Measurements from ENCODE around the gene SLC15A4. TPM values are rescaled to one million over a fixed set of nuclear protein-coding genes. Genes with fewer than 3 reads are reported as not detected.

Gene SLC15A4
- total RNA-seq: 10 to 100 TPM; 15.4 to 23.4 (median 15.7) TPM
- long read RNA-seq, donor 1, transcript SLC15A4-201 (8 exons, 2,779 nt): major isoform, 50 of 77 reads
- long read RNA-seq, donor 1, transcript SLC15A4-204 (7 exons, 2,402 nt): minor isoform, 11 of 77 reads
- long read RNA-seq, donor 1, partial matches to known transcripts: 5 of 77 reads
- long read RNA-seq, donor 1, other reads (novel, unspliced or antisense): 11 of 77 reads
- long read RNA-seq, donor 2: 0 reads

DNA sequence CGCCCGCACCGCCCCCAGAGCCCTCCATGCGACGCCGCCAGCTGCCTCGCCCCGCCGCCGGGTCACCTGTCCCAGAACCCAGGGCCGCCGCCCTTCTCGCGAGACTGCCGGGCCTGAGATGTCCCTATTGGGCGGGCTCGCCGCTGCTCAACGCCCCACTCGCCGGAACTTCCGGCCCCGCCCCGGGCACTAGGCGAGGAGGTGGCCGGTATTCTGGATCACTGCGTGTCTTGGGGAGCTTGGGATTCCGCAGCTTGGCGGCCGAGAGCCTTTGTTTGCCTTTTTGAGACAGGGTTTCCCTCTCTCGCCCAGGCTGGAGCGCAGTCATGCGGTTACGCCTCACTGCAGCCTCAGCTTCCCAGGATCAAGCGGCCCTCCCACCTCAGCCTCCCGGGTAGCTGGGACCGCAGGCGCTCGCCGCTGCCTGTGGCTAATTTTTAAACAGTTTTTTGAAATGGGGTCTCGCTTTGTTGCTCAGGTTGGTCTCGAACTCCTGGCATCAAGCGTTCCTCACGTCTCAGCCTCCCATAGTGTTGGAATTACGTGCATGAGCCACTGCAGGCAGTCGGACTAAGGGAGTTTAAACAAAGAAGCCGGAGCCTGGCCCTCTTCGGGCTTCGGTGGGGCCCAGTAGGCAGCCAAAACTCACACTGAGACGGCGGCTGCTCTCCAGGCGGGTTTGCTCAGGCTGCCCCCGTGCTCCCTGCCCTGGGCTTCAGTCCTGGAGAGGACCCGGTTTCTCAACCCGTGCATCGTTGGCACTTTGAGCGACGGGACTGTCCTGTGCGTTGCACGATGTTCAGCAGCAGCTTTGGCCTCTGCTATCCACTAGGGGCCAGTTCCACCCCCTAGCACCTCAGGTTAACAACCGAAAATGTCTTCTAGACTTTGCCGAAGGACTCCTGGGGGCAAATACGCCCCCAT, at the start of gene SLC15A4:
Gene SLC15A4, minus strand, starts transcription at position 43 of the 924 bp plus-strand sequence. Its CDS starts 15 bp downstream, at position 28.
- H3K4me1 ChIP-seq (ENCODE audit: low read depth): peaks cover 17% of the 10 kb centered on the region
- intact Hi-C loops (cut with DNase I, micrococcal nuclease): no loop called here
- peak within 1 kb of the TSS; percentile 74 for H3K4me3 ChIP-seq
- no peaks in the 10 kb centered on the region for H3K36me3 ChIP-seq (ENCODE audit: low read depth)
- TF ChIP-seq, protein P1, sequence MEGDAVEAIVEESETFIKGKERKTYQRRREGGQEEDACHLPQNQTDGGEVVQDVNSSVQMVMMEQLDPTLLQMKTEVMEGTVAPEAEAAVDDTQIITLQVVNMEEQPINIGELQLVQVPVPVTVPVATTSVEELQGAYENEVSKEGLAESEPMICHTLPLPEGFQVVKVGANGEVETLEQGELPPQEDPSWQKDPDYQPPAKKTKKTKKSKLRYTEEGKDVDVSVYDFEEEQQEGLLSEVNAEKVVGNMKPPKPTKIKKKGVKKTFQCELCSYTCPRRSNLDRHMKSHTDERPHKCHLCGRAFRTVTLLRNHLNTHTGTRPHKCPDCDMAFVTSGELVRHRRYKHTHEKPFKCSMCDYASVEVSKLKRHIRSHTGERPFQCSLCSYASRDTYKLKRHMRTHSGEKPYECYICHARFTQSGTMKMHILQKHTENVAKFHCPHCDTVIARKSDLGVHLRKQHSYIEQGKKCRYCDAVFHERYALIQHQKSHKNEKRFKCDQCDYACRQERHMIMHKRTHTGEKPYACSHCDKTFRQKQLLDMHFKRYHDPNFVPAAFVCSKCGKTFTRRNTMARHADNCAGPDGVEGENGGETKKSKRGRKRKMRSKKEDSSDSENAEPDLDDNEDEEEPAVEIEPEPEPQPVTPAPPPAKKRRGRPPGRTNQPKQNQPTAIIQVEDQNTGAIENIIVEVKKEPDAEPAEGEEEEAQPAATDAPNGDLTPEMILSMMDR (IDR thresholded peaks at IDR 0.05): no peak
- DNase-seq (peak; percentile 98 to 99 (median 99)), ATAC-seq (peak; percentile 98)
- no peaks in the 10 kb centered on the region for H3K9me3 ChIP-seq

- Histone ChIP-seq H3K4me3 (no peak overlapping the region), H3K4me1 (ENCODE audit: low read depth) (no peaks in the 10 kb centered on the region), H3K9me3 (peaks cover 19% of the 10 kb centered on the region), H3K36me3 (ENCODE audit: low read depth) (no peaks in the 10 kb centered on the region)
- intact Hi-C loops (cut with DNase I, micrococcal nuclease): no loop called here
- DNase-seq (no peak), ATAC-seq (no peak)
- TF ChIP-seq, protein P1 (IDR thresholded peaks at IDR 0.05): no peak
These were observed 48.5 kb upstream of the SLC15A4 start for GRCh38 chr12:128872303-128872702.

DNA sequence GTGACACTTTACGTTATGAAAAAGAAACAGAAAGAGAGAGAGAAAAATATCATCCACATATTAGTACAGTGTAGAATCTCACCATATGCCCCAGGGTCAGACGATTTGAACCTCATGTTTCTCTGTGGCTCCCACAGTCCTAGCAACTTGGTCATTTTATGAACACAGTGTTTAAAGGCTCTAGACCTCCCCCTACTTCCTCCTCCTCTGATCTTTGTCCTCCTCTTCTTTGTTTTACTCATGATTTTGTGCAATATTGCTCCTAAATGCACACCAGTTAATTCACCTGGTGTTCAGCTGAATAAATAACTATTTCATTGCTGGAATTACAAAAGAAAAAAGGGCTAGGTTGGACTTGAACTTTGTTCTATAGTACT, 47.7 kb upstream of the SLC15A4 start:
- Histone ChIP-seq H3K9me3 (peaks cover 12% of the 10 kb centered on the region), H3K4me3 (no peak overlapping the region), H3K4me1 (ENCODE audit: low read depth) (no peaks in the 10 kb centered on the region), H3K36me3 (ENCODE audit: low read depth) (no peaks in the 10 kb centered on the region)
- TF ChIP-seq, protein P1 (IDR thresholded peaks at IDR 0.05): no peak
- DNase-seq (no peak), ATAC-seq (no peak)
- intact Hi-C loops (cut with DNase I, micrococcal nuclease): no loop called here

- TF ChIP-seq, protein P1 (IDR thresholded peaks at IDR 0.05): no peak
- Histone ChIP-seq H3K36me3 (ENCODE audit: low read depth) (no peaks in the 10 kb centered on the region), H3K4me1 (ENCODE audit: low read depth) (no peaks in the 10 kb centered on the region), H3K4me3 (no peak overlapping the region), H3K9me3 (no peaks in the 10 kb centered on the region)
- DNase-seq (no peak), ATAC-seq (no peak)
- intact Hi-C loops (cut with DNase I, micrococcal nuclease): no loop called here
These were observed 43.7 kb upstream of the SLC15A4 start for GRCh38 chr12:128867466-128867865.

DNA sequence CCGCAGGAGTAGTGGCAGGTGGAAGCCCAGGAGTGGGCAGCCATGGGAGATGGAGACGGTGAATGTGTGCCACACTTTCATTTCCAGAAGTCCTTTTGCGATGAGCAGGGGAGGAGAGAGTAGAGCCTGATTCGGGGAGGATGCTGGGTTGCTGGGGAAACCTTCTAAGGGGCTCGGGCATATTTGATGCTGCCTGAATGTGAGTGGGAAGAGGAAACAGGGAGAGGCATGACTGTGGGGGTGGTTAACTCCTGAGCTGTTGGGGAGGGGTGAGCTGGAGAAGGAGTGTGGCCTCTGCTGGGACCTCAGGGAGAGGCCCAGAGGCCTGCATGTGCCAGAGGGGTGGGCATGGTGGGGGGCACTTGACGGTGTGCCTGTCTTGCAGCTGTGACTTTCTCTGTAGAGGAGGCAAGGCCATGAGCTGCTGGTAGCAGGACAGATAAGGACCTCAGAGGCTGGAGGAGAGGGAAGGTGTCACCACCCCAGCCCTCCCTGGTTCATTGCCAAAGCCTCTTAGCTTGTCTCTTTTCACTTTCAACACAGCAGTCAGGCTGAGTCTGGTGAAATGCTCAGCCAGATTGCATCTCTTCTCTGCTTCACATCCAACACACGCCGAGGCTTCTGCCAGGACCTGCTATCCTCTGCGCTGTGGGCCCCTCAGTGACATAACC, 40.9 kb upstream of the SLC15A4 start:
- TF ChIP-seq, protein P1 (IDR thresholded peaks at IDR 0.05): no peak
- Histone ChIP-seq H3K9me3 (no peaks in the 10 kb centered on the region), H3K4me3 (no peak overlapping the region), H3K36me3 (ENCODE audit: low read depth) (no peaks in the 10 kb centered on the region), H3K4me1 (ENCODE audit: low read depth) (no peaks in the 10 kb centered on the region)
- ATAC-seq: no peak
- DNase-seq: no peak
- intact Hi-C loops (cut with DNase I, micrococcal nuclease): no loop called here
